ENCODE measurements around the gene COLEC11. TPM values are rescaled to one million over a fixed set of nuclear protein-coding genes. Genes with fewer than 3 reads are reported as not detected.

Gene COLEC11
- total and polyA plus RNA-seq, 2 of the 13 experiments (the other 11 are each of a cell fraction or from before 2014, with no cell fraction given) = 1.5 to 3.0 TPM

- TF ChIP-seq ZNF569 (CRISPR knock-in tag; IDR thresholded peaks at IDR 0.05; ENCODE audit: borderline replicate concordance) (no peak), REPIN1 (CRISPR knock-in tag; IDR thresholded peaks at IDR 0.05; ENCODE audit: borderline replicate concordance, low read depth) (no peak), GLMP (CRISPR knock-in tag; IDR thresholded peaks at IDR 0.05; ENCODE audit: borderline replicate concordance) (no peak), HNRNPK (IDR thresholded peaks at IDR 0.05; ENCODE audit: low read depth, low read length, poor library complexity, severe bottlenecking) (no peak), PHF20 (CRISPR knock-in tag; IDR thresholded peaks at IDR 0.05) (no peak), NKX3-1 (CRISPR knock-in tag; IDR thresholded peaks at IDR 0.05) (no peak), ZNF574 (CRISPR knock-in tag; IDR thresholded peaks at IDR 0.05) (no peak), SNAPC4 (CRISPR knock-in tag; IDR thresholded peaks at IDR 0.05) (no peak), ZNF501 (CRISPR knock-in tag; IDR thresholded peaks at IDR 0.05) (0 out of 2 replicates have a peak, but pooled peaks have one; percentile 40), UBTF (CRISPR knock-in tag; IDR thresholded peaks at IDR 0.05) (0 out of 2 replicates have a peak, but pooled peaks have one; percentile 5), MXD3 (CRISPR knock-in tag; IDR thresholded peaks at IDR 0.05) (no peak), HMGXB4 (CRISPR knock-in tag; IDR thresholded peaks at IDR 0.05; ENCODE audit: borderline replicate concordance in 1 of 2, low read depth in 1 of 2) (no peak), ZNF720 (CRISPR knock-in tag; IDR thresholded peaks at IDR 0.05) (no peak)
Observed at GRCh38 chr2:3598197-3598910, 3.4 kb downstream of the COLEC11 start (continued).
